IMR-90 (cell line): ENCODE data around the gene ABHD1. TPM values are rescaled to one million over a fixed set of nuclear protein-coding genes. Genes with fewer than 3 reads are reported as not detected.
A peak's percentile ranks its signal among the peaks of the same experiment; 100 is the strongest.

ENCODE experiments used
- ATAC-seq: fragments of 200-7000 bp; cut with Tn5 transposase; 2 replicates; pipeline ENCODE4 v1.9.1; 2020; ENCODE audit warnings: low read depth, mild to moderate bottlenecking, moderate library complexity
- BruUV-seq: library from RNA; stranded (reverse); fragments of 400-500 nt; replicated peaks from 2 replicates; lab custom pipeline; 2021; lab: Mats Ljungman, UMichigan
- CTCF ChIA-PET: fragments of 300-600 bp; formaldehyde crosslinking; extraction: SDS; loops from one replicate; lab custom pipeline; 2021; ENCODE audit warnings: antibody characterized with exemption; lab: Yijun Ruan, JAX
- POLR2A ChIA-PET: fragments of 300-600 bp; sonication (Branson Sonifier 250); formaldehyde crosslinking; loops from one replicate; lab custom pipeline; 2022; ENCODE audit warnings: antibody characterized with exemption; ENCODE audit not compliant: unreplicated experiment; lab: Charles Lee
- DNase-seq: peaks from one replicate; pipeline ENCODE4 v3.0.0; 2013
- H2AFZ ChIP-seq: replicated peaks from 2 replicates; pipeline ENCODE3; 2013; ENCODE audit warnings: low read length, mild to moderate bottlenecking; ENCODE audit not compliant: poor library complexity
- H2AK5ac ChIP-seq: 2 replicates; pipeline ENCODE4 v1.6.1; 2013; ENCODE audit warnings: low read depth, low read length, inconsistent platforms
- H2AK9ac ChIP-seq: replicated peaks from 2 replicates; pipeline ENCODE3; 2013; ENCODE audit warnings: mild to moderate bottlenecking, low read depth, low read length, moderate library complexity; ENCODE audit not compliant: poor library complexity
- H2BK120ac ChIP-seq: 2 replicates; pipeline ENCODE4 v1.6.1; 2013; ENCODE audit warnings: low read depth, low read length, inconsistent platforms
- H2BK15ac ChIP-seq: 3 replicates; pipeline ENCODE4 v1.6.1; 2013; ENCODE audit warnings: low read depth, low read length, inconsistent platforms
- H2BK20ac ChIP-seq: 2 replicates; pipeline ENCODE4 v1.6.1; 2013; ENCODE audit warnings: low read depth, mild to moderate bottlenecking, inconsistent platforms, low read length, moderate library complexity
- H2BK5ac ChIP-seq: 2 replicates; pipeline ENCODE4 v1.6.1; 2013; ENCODE audit warnings: mild to moderate bottlenecking, low read depth, low read length, inconsistent platforms; ENCODE audit not compliant: poor library complexity, severe bottlenecking
- H3K14ac ChIP-seq: replicated peaks from 2 replicates; pipeline ENCODE4 v1.6.1; 2013; ENCODE audit warnings: low read depth, low read length, inconsistent platforms
- H3K18ac ChIP-seq: 2 replicates; pipeline ENCODE4 v1.6.1; 2013; ENCODE audit warnings: low read depth, low read length, control low read depth
- H3K23ac ChIP-seq: 2 replicates; pipeline ENCODE4 v1.6.1; 2013; ENCODE audit warnings: low read depth, low read length, inconsistent platforms
- H3K27ac ChIP-seq: 2 replicates; pipeline ENCODE4 v1.5.1; 2013; ENCODE audit warnings: mild to moderate bottlenecking, control low read depth, low read length; ENCODE audit not compliant: insufficient read depth
- H3K27me3 ChIP-seq: 2 replicates; pipeline ENCODE4 v1.6.1; 2013; ENCODE audit warnings: low read length; ENCODE audit not compliant: control insufficient read depth, insufficient read depth
- H3K36me3 ChIP-seq: 2 replicates; pipeline ENCODE4 v1.6.1; 2013; ENCODE audit warnings: low read length, mixed read lengths; ENCODE audit not compliant: control insufficient read depth, insufficient read depth
- H3K4ac ChIP-seq: 2 replicates; pipeline ENCODE4 v1.6.1; 2013; ENCODE audit warnings: low read depth, low read length, inconsistent platforms
- H3K4me1 ChIP-seq: 2 replicates; pipeline ENCODE4 v1.6.1; 2013; ENCODE audit warnings: low read length, mixed read lengths; ENCODE audit not compliant: control insufficient read depth, insufficient read depth
- H3K4me2 ChIP-seq: 2 replicates; pipeline ENCODE4 v1.6.1; 2013; ENCODE audit warnings: low read depth, mild to moderate bottlenecking, control low read depth, low read length, moderate library complexity
- H3K4me3 ChIP-seq: 2 replicates; pipeline ENCODE4 v1.5.1; 2013; ENCODE audit warnings: low read depth, mild to moderate bottlenecking, control low read depth, low read length, moderate library complexity; ENCODE audit not compliant: insufficient read depth
- H3K56ac ChIP-seq: 2 replicates; pipeline ENCODE4 v1.6.1; 2013; ENCODE audit warnings: low read length, inconsistent platforms; ENCODE audit not compliant: insufficient read depth; ENCODE audit errors: extremely low read depth
- H3K79me1 ChIP-seq, 2 experiments: 2 replicates each; pipeline ENCODE4 v1.6.1; 2013; ENCODE audit warnings: low read length in 2 of 2, inconsistent platforms in 1 of 2, low read depth in 1 of 2
- H3K9ac ChIP-seq: 2 replicates; pipeline ENCODE4 v1.6.1; 2013; ENCODE audit warnings: low read depth, low read length, control low read depth
- H3K9me1 ChIP-seq: 2 replicates; pipeline ENCODE4 v1.6.1; 2013; ENCODE audit warnings: low read length, inconsistent platforms; ENCODE audit not compliant: insufficient read depth
- H3K9me3 ChIP-seq: 2 replicates; pipeline ENCODE4 v1.6.1; 2013; ENCODE audit warnings: low read length; ENCODE audit not compliant: control insufficient read depth, insufficient read depth
- H4K20me1 ChIP-seq: 2 replicates; pipeline ENCODE4 v1.6.1; 2013; ENCODE audit warnings: low read length, inconsistent platforms; ENCODE audit not compliant: insufficient read depth
- H4K5ac ChIP-seq: 2 replicates; pipeline ENCODE4 v1.6.1; 2013; ENCODE audit warnings: mild to moderate bottlenecking, low read depth, low read length, control low read depth
- H4K8ac ChIP-seq, 2 experiments: 2 replicates each; pipeline ENCODE4 v1.6.1; 2013; ENCODE audit warnings: low read depth in 2 of 2, low read length in 2 of 2, control low read depth in 1 of 2, inconsistent platforms in 1 of 2
- H4K91ac ChIP-seq: 2 replicates; pipeline ENCODE4 v1.6.1; 2013; ENCODE audit warnings: low read depth, low read length, inconsistent platforms; ENCODE audit not compliant: insufficient read depth
- MXI1 ChIP-seq: IDR thresholded peaks from 2 replicates; pipeline ENCODE4 v1.6.1; 2012; ENCODE audit warnings: low read depth, mild to moderate bottlenecking, low read length, moderate library complexity, borderline replicate concordance
- RFX5 ChIP-seq: IDR thresholded peaks from 2 replicates; pipeline ENCODE4 v1.8.0; 2012; ENCODE audit warnings: low read depth, mild to moderate bottlenecking, low read length, moderate library complexity
- WGBS, 2 experiments: methylation state at CpG; one replicate each; pipeline versions ENCODE4 v1.1.5 to v1.1.7; 2013; ENCODE audit warnings: missing lambda C conversion rate in 2 of 2; ENCODE audit not compliant: insufficient read length in 1 of 2; ENCODE audit errors: extremely low coverage in 2 of 2; 5-methylcytosine and 5-hydroxymethylcytosine counted together
- dilution Hi-C: fragments of 300-500 bp; cut with HindIII; formaldehyde crosslinking; loops from one replicate; pipeline ENCODE4 v1.14.3; 2018; ENCODE audit warnings: low sequenced_read_pairs; ENCODE audit not compliant: unreplicated experiment
- in situ Hi-C: fragments of 300-500 bp; cut with MboI; formaldehyde crosslinking; loops from 3 replicates; pipeline ENCODE4 v1.14.3; 2019; ENCODE audit warnings: low sequenced_read_pairs, inconsistent platforms, mixed read lengths
- intact Hi-C: fragments of 100-400 bp; cut with micrococcal nuclease; formaldehyde crosslinking; loops from 2 replicates; pipeline ENCODE4 v1.10.0; 2022
- polyA plus RNA-seq, 3 experiments: library from polyadenylated mRNA; depleted of rRNA; stranded (reverse); fragments of >200 nt; gene quantifications; 2 replicates each; pipeline ENCODE4 v1.2.3, GENCODE V29; 2012; ENCODE audit warnings: low replicate concordance in 1 of 3
- total RNA-seq: library from RNA; depleted of rRNA; stranded (reverse); fragments of >200 nt; gene quantifications from 2 replicates; pipeline ENCODE4 v1.2.3, GENCODE V29; 2012

The ABHD1 gene
- total and polyA plus RNA-seq, 2 of the 4 experiments (the other 2 are of a cell fraction), result 0.24 TPM; not detected in 1

GRCh38 chr2:27123302-27124150 is at the start of gene ABHD1 (continued):
- no peak for TF ChIP-seq MXI1

- no TSS peak for BruUV-seq
- intact Hi-C loops, result loop anchor here (5.0 kb wide), 1 partner anchor 113 kb away; no protein-coding TSS in a partner anchor
- dilution Hi-C loops, result no loop called here
- H3K18ac ChIP-seq, result peak overlapping the region; percentile 11; the same call in 1 of the 2 replicates
- peak overlapping the region; percentile 35 for H2AFZ ChIP-seq
- peaks cover 30% of the 10 kb centered on the region for H3K4me1 ChIP-seq
- ChIA-PET POLR2A (no interaction called here), CTCF (no interaction called here)
- ATAC-seq (no peak), DNase-seq (peak; percentile 26)
- peak overlapping the region in 1 of 2 experiments; percentile 30; a peak in 1 of 4 replicates for H4K8ac ChIP-seq
- no peak for TF ChIP-seq RFX5
- H3K4me3 ChIP-seq, result no peak overlapping the region
- 20% methylated on average over 2 of the region's 4 CpGs; no CpG with 5 or more reads in 1 of the 2 experiments for WGBS, 2 experiments
- peak overlapping the region; percentile 18; the same call in 1 of the 2 replicates for H3K9ac ChIP-seq
- no peak overlapping the region for H3K56ac ChIP-seq
- no peak overlapping the region for H3K4me2 ChIP-seq
- H3K36me3 ChIP-seq, result peaks cover 2% of the 10 kb centered on the region
- peak overlapping the region; percentile 59 for H4K91ac ChIP-seq
- H4K5ac ChIP-seq, result peak overlapping the region; percentile 3
- in situ Hi-C loops, result no loop called here
- H3K14ac ChIP-seq, result peak overlapping the region; percentile 50; the same call in 1 of the 2 replicates
- peak overlapping the region; percentile 85; the same call in 1 of the 2 replicates for H2AK5ac ChIP-seq
- peak overlapping the region; percentile 19; the same call in 1 of the 3 replicates for H2BK15ac ChIP-seq
- H3K9me3 ChIP-seq, result no peaks in the 10 kb centered on the region
- H3K23ac ChIP-seq, result peak overlapping the region; percentile 61; the same call in 1 of the 2 replicates
- peak overlapping the region; percentile 44 for H2AK9ac ChIP-seq
- H4K20me1 ChIP-seq, result no peaks in the 10 kb centered on the region
- H2BK120ac ChIP-seq, result peak overlapping the region; percentile 72
- H3K27ac ChIP-seq, result peak overlapping the region; percentile 31; the same call in 1 of the 2 replicates
- no peak overlapping the region for H2BK5ac ChIP-seq
- H3K27me3 ChIP-seq, result no peaks in the 10 kb centered on the region
- peak overlapping the region; percentile 76 for H3K4ac ChIP-seq
- peaks cover 12% of the 10 kb centered on the region; the same call in 1 of the 2 replicates for H3K9me1 ChIP-seq
- H2BK20ac ChIP-seq, result peak overlapping the region; percentile 68; the same call in 1 of the 2 replicates
- H3K79me1 ChIP-seq, result peaks cover 6 to 33% of the 10 kb centered on the region in 2 experiments
These were observed 48.7 kb upstream of the ABHD1 start for GRCh38 chr2:27074738-27075565.
